ENCODE measurements around the gene AP4B1.
"Not testable (repeated sequence)": the region's sequence is repeated elsewhere in the genome, so short reads cannot be mapped to it uniquely, and the experiment has no call there.

The AP4B1 gene

DNA sequence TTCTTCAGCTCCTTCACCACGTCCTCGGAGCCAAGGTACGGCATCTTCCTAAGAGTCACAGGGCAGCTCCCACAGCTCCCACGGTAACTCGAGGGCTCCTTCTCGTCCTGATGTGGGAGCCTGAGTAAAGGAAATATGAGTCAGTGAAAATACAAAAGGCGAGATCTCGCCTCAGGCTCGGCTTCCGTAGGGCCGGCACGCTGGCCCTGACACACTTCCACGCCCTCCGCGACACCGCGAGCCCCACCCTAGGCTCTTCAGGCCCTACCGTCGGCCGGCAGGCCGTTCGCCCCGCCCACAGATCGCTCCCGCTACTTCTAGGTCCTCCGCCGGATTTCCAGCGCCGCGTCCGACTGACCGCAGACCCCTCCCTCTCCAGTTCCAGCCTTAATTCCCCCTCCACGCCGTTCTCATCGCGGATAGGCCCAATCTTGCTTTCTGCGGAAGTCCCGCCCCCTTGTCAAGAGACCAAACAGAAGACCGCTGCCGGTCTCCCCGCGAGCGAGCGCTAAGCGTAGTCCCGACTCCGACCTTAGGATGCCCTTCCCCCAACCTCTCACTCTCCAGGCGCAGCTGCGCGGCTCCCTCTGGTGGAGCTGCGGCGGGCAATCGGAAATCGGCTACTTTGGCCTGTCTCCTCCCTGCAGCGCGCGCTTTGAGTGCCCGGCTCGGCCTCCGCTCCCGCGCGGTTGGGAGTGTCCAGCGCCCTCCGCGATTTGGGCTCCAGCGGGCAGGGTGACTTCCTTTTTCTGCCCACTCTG, at the start of gene AP4B1, which contains the start of gene DCLRE1B:
Gene AP4B1 (minus strand): TSS at position 126 of the 761 bp plus-strand sequence. CDS start 82 bp downstream, at position 44.
Gene DCLRE1B (plus strand): TSS at position 653 of the 761 bp plus-strand sequence. CDS start 261 bp downstream, outside the sequence.
- peak within 1 kb of the TSS; percentile 84 for H3K27ac ChIP-seq
- H4K20me1 ChIP-seq, result no peaks in the 10 kb centered on the region
- peak within 1 kb of the TSS; percentile 86 for H3K9ac ChIP-seq
- H3K4me2 ChIP-seq, result peak within 1 kb of the TSS; percentile 92
- H3K4me3 ChIP-seq, result peak within 1 kb of the TSS; percentile 88
- no peaks in the 10 kb centered on the region for H3K9me3 ChIP-seq
- peaks cover 56% of the 10 kb centered on the region for H3K36me3 ChIP-seq
- peaks cover 47% of the 10 kb centered on the region for H3K4me1 ChIP-seq
- peak; percentile 6; the same call in 1 of the 2 replicates for TF ChIP-seq Cebpa-rat (IDR thresholded peaks at IDR 0.05)
- H3K27me3 ChIP-seq, result no peaks in the 10 kb centered on the region

DNA sequence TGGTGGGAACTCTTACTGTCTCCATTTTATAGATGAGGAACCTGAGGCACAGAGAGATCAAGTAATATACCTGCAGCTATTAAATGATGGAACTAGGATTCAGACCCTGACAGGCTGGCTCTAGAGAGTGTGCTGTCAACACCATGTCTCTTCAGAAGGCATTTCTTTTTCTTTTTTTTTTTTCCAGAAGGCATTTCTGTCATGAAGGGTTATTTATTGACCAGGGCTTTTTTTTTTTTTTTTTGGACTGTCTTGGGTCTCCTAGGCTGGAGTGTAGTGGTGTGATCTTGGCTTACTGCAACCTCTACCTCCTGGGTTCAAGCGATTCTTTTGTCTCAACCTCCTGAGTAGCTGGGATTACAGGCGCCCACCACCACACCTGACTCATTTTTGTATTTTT, 47.1 kb upstream of the AP4B1 start:
- H3K27me3 ChIP-seq, result no peaks in the 10 kb centered on the region

DNA sequence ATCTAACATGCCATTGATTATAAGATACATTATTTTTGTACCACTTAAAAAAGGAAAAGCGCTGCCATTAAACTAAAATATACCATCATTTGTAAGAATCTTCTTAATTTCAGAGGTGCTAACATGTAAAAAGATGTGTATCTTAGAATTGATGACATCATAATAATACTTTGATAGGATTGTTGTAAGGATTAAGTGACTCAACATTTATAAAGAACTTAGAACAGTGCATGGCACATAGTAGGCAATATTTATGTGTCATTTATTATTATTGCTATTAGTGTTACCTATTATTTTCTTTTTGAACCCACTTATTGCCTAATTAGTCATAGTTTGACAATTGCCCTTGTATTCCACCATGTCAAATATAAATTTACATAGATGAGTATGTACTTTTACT, 46.3 kb upstream of the AP4B1 start:
- no peak for TF ChIP-seq Cebpa-rat (IDR thresholded peaks at IDR 0.05)

More for the DNA sequence above, 47.1 kb upstream of the AP4B1 start:
- H3K27ac ChIP-seq, result no peak overlapping the region
- H3K36me3 ChIP-seq, result peaks cover 50% of the 10 kb centered on the region
- peaks cover 12% of the 10 kb centered on the region for H3K4me1 ChIP-seq
- TF ChIP-seq Cebpa-rat (IDR thresholded peaks at IDR 0.05), result no peak
- H3K9me3 ChIP-seq, result no peaks in the 10 kb centered on the region
- H3K4me2 ChIP-seq, result no peak overlapping the region
- H4K20me1 ChIP-seq, result peaks cover 68% of the 10 kb centered on the region
- H3K9ac ChIP-seq, result no peak overlapping the region
- H3K4me3 ChIP-seq, result no peak overlapping the region

DNA sequence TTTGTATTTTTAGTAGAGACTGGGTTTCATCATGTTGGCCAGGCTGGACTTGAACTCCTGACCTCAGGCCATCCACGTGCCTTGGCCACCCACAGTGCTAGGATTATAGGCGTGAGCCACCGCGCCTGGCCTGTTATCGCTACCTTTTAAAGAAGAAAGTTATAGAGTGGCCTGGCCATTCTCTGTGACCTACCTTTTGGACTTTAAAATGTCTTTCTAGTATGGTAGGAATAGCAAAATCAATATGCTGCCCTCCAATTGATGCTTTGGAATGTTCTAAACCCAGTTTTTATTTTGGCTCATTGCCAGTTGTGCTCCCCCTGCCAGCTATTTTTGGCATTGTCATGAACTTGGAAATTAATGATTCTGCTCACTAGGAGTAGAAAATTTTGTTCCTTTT, 44.4 kb upstream of the AP4B1 start:
- Histone ChIP-seq H3K27ac (no peak overlapping the region), H3K9me3 (peaks cover 17% of the 10 kb centered on the region), H3K36me3 (peaks cover 42% of the 10 kb centered on the region), H3K9ac (no peak overlapping the region), H3K27me3 (no peaks in the 10 kb centered on the region), H4K20me1 (peaks cover 80% of the 10 kb centered on the region), H3K4me3 (no peak overlapping the region), H3K4me1 (peaks cover 25% of the 10 kb centered on the region), H3K4me2 (no peak overlapping the region)
- TF ChIP-seq Cebpa-rat (IDR thresholded peaks at IDR 0.05), result no peak

More for the DNA sequence above, 46.3 kb upstream of the AP4B1 start:
- Histone ChIP-seq H3K4me3 (no peak overlapping the region), H4K20me1 (peaks cover 76% of the 10 kb centered on the region), H3K36me3 (peaks cover 42% of the 10 kb centered on the region), H3K4me2 (no peak overlapping the region), H3K9ac (no peak overlapping the region), H3K4me1 (peaks cover 20% of the 10 kb centered on the region), H3K9me3 (no peaks in the 10 kb centered on the region), H3K27ac (no peak overlapping the region), H3K27me3 (no peaks in the 10 kb centered on the region)

DNA sequence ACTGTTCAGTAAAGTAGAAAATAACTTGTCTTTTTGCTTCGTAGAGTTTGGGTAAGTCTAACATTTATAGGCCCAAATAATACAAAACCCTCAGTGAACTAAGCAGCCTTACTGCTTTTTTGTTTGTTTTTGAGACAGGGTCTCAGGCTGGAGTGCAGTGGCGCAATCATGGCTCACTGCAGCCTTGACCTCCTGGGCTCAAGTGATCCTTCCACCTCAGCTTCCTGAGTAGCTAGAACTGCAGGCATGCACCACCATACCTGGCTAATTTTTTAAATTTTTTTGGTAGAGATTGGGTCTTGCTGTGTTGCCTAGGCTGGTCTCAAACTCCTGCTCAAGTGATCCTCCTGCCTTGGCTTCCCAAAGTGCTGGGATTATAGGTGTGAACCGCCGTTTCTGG, 43.6 kb upstream of the AP4B1 start:
- not testable (repeated sequence) for H3K4me2 ChIP-seq, H3K27me3 ChIP-seq, H3K9ac ChIP-seq, H3K4me3 ChIP-seq, H3K27ac ChIP-seq
- Histone ChIP-seq H3K36me3 (peaks cover 42% of the 10 kb centered on the region), H3K9me3 (peaks cover 25% of the 10 kb centered on the region), H4K20me1 (peaks cover 72% of the 10 kb centered on the region), H3K4me1 (peaks cover 25% of the 10 kb centered on the region)

DNA sequence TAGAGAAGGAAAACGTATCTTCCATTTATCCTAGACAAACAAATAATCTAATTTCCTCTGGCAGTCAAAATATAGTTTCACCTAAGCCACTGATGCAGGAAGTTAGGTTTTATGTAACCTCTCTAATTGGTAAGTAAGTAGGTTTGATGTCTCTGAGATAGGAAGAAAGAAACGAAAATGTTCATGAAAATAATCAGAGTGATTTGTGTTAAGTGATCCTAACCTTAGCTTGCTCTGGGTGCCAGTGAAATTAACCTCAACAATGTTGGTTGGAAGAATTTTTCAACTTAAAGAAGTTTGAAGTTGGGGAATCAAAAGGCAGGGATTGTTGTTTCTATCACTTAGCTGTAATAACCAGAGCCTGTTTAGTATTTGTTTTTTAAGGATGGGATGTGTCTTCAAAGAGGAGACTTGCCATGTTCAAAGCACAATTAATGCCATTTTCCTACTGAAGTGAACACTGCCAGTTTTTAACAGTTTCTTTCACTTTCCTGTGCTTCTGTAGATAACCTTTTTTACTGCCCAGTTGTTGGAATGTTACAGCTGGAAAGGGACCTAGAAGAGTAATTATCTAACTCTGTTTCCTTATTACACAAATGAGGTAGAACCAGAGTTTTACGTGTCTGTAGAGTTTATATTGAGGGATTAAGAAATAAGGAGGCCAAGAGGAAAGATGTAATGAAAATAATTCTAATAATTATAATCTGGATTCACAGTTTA, 42.9 kb upstream of the AP4B1 start:
- H3K4me1 ChIP-seq, result peaks cover 25% of the 10 kb centered on the region
- peaks cover 41% of the 10 kb centered on the region for H3K36me3 ChIP-seq
- no peaks in the 10 kb centered on the region for H3K27me3 ChIP-seq
- H3K4me3 ChIP-seq, result no peak overlapping the region
- TF ChIP-seq Cebpa-rat (IDR thresholded peaks at IDR 0.05), result no peak
- peak overlapping the region; percentile 4; the same call in 1 of the 2 replicates for H3K27ac ChIP-seq
- peaks cover 66% of the 10 kb centered on the region for H4K20me1 ChIP-seq
- H3K9me3 ChIP-seq, result peaks cover 28% of the 10 kb centered on the region
- no peak overlapping the region for H3K9ac ChIP-seq
- peak overlapping the region; percentile 60 for H3K4me2 ChIP-seq

DNA sequence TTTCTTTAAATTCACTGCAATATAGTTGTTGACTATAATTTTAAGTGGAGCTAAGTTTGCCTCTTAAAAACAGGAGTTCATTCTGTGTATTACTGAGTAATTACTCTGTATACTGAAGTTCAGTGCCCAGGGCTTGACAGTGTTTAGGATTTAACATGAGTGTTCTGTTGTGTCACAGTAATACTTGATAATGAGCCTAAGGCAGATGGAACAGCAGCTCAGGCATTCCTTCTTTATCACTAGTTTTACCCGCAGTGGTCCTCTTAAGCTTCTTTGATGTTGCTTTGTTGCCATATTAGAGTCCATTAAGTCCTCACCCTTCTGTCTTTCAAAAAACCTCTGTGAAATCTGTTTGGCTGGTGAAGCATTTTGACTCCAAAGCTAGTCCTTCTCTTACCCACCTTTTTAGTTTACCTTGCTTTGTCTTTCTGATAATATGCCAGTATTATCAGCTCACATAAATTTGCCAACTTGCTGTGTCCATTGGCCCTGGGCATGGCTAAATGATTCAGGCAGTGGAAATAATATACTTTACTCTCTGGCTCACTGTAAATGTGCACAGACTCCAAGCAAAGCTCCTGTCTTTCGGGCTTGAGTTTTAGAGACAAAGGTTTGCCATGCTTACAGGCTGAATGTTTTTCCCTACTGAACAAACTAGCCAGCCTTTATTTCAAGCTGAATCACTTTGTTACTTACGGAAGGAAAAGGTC, 42.2 kb upstream of the AP4B1 start:
- H3K4me2 ChIP-seq, result peak overlapping the region; percentile 60
- peaks cover 25% of the 10 kb centered on the region for H3K4me1 ChIP-seq
- H3K36me3 ChIP-seq, result peaks cover 47% of the 10 kb centered on the region
- H3K4me3 ChIP-seq, result no peak overlapping the region
- H3K9me3 ChIP-seq, result peaks cover 28% of the 10 kb centered on the region
- TF ChIP-seq Cebpa-rat (IDR thresholded peaks at IDR 0.05), result no peak
- peaks cover 59% of the 10 kb centered on the region for H4K20me1 ChIP-seq
- H3K27ac ChIP-seq, result peak overlapping the region; percentile 4; the same call in 1 of the 2 replicates
- no peak overlapping the region for H3K9ac ChIP-seq
- no peaks in the 10 kb centered on the region for H3K27me3 ChIP-seq

DNA sequence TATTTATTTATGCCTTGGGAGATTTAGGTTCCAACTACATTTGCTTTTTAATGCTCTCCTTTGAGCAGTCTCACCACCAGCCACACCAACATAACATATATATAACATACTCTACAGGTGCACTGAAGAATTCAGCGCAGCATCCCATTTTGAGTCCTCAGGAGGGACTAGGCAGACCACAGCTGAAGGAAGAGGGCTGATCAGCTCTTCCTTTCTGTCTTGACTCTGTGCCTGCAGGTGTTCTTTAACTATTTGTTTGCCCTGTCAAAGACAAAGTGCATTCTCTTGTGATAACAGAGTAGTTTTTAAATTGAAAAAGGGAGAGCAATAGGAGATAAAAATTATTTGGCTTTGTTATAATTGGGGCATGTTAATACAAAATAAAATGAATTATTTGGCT, 41.5 kb upstream of the AP4B1 start:
- Histone ChIP-seq H4K20me1 (peaks cover 55% of the 10 kb centered on the region), H3K27ac (no peak overlapping the region), H3K36me3 (peaks cover 54% of the 10 kb centered on the region), H3K9ac (peak overlapping the region; percentile 37; the same call in 1 of the 2 replicates), H3K4me3 (no peak overlapping the region), H3K4me1 (peaks cover 28% of the 10 kb centered on the region), H3K4me2 (peak overlapping the region; percentile 60), H3K27me3 (no peaks in the 10 kb centered on the region), H3K9me3 (peaks cover 28% of the 10 kb centered on the region)
- TF ChIP-seq Cebpa-rat (IDR thresholded peaks at IDR 0.05), result no peak

DNA sequence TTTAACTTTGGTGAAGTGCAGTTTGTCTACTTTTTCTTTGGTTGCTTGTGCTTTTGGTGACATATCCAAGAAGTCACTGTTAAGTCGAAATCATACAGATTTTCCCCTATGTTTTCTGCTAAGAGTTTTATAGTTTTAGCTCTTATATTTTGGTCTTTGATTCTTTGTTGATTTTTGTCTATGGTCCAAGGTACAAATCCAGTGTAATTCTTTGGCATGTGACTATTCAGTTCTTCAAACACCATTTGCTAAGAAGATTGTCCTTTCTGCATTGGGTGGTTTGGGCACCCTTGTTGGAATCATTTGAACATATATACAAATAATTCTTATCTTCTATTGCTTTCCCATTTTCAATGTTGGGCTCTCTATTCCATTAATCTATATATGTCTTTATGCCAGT, 40.7 kb upstream of the AP4B1 start:
- Histone ChIP-seq H4K20me1 (peaks cover 57% of the 10 kb centered on the region), H3K27ac (no peak overlapping the region), H3K4me2 (peak overlapping the region; percentile 60; the same call in 1 of the 2 replicates)

More for the DNA sequence above, 40.7 kb upstream of the AP4B1 start:
- Histone ChIP-seq H3K4me3 (no peak overlapping the region), H3K4me1 (peaks cover 35% of the 10 kb centered on the region), H3K27me3 (no peaks in the 10 kb centered on the region), H3K9ac (no peak overlapping the region), H3K36me3 (peaks cover 57% of the 10 kb centered on the region), H3K9me3 (peaks cover 28% of the 10 kb centered on the region)
- TF ChIP-seq Cebpa-rat (IDR thresholded peaks at IDR 0.05), result no peak

Data from BLaER1 (cell line).